ENCODE measurements around the gene NFIB.

DNA sequence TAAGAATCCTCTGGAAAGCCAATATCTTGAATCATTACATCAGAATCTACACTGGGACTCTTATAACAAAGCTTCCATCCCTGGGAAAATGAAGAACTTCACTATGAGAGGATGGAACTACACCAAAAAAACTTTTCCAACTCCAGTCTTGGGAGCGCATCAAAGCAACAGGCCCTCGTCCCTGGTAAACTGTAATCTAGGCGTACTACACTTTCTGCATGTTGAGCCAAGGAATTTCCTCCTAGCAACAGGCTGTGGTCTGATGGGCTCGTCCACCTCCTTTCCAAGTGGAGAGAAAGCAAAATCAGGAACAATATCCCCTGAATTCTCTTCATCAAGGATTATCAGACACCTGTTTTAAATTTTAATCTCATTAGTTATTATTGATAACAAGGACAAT, 94.1 kb downstream of the NFIB start:
- TF ChIP-seq, protein P1, sequence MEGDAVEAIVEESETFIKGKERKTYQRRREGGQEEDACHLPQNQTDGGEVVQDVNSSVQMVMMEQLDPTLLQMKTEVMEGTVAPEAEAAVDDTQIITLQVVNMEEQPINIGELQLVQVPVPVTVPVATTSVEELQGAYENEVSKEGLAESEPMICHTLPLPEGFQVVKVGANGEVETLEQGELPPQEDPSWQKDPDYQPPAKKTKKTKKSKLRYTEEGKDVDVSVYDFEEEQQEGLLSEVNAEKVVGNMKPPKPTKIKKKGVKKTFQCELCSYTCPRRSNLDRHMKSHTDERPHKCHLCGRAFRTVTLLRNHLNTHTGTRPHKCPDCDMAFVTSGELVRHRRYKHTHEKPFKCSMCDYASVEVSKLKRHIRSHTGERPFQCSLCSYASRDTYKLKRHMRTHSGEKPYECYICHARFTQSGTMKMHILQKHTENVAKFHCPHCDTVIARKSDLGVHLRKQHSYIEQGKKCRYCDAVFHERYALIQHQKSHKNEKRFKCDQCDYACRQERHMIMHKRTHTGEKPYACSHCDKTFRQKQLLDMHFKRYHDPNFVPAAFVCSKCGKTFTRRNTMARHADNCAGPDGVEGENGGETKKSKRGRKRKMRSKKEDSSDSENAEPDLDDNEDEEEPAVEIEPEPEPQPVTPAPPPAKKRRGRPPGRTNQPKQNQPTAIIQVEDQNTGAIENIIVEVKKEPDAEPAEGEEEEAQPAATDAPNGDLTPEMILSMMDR (IDR thresholded peaks at IDR 0.05) = no peak
- no peak for TF ChIP-seq CREM (CRISPR knock-in tag; IDR thresholded peaks at IDR 0.05)
- no peak for TF ChIP-seq SMAD4 (CRISPR knock-in tag; IDR thresholded peaks at IDR 0.05)
- no peak for TF ChIP-seq KAT7 (CRISPR knock-in tag; IDR thresholded peaks at IDR 0.05; ENCODE audit: borderline replicate concordance)
- no peak for TF ChIP-seq ATF3 (CRISPR knock-in tag; conservative IDR thresholded peaks at IDR 0.05)
- TF ChIP-seq NFYB (CRISPR knock-in tag; conservative IDR thresholded peaks at IDR 0.05; ENCODE audit: low read depth) = no peak
- TF ChIP-seq MAX (CRISPR knock-in tag; IDR thresholded peaks at IDR 0.05) = no peak
- TF ChIP-seq, protein P2, sequence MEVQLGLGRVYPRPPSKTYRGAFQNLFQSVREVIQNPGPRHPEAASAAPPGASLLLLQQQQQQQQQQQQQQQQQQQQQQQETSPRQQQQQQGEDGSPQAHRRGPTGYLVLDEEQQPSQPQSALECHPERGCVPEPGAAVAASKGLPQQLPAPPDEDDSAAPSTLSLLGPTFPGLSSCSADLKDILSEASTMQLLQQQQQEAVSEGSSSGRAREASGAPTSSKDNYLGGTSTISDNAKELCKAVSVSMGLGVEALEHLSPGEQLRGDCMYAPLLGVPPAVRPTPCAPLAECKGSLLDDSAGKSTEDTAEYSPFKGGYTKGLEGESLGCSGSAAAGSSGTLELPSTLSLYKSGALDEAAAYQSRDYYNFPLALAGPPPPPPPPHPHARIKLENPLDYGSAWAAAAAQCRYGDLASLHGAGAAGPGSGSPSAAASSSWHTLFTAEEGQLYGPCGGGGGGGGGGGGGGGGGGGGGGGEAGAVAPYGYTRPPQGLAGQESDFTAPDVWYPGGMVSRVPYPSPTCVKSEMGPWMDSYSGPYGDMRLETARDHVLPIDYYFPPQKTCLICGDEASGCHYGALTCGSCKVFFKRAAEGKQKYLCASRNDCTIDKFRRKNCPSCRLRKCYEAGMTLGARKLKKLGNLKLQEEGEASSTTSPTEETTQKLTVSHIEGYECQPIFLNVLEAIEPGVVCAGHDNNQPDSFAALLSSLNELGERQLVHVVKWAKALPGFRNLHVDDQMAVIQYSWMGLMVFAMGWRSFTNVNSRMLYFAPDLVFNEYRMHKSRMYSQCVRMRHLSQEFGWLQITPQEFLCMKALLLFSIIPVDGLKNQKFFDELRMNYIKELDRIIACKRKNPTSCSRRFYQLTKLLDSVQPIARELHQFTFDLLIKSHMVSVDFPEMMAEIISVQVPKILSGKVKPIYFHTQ (CRISPR knock-in tag; IDR thresholded peaks at IDR 0.05) = no peak
- TF ChIP-seq, protein P3, sequence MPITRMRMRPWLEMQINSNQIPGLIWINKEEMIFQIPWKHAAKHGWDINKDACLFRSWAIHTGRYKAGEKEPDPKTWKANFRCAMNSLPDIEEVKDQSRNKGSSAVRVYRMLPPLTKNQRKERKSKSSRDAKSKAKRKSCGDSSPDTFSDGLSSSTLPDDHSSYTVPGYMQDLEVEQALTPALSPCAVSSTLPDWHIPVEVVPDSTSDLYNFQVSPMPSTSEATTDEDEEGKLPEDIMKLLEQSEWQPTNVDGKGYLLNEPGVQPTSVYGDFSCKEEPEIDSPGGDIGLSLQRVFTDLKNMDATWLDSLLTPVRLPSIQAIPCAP (CRISPR knock-in tag; IDR thresholded peaks at IDR 0.05) = no peak
- TF ChIP-seq IRF2 (CRISPR knock-in tag; IDR thresholded peaks at IDR 0.05; ENCODE audit: borderline replicate concordance, low read depth) = no peak
